ENCODE data around the gene ZNF219. TPM values are rescaled to one million over a fixed set of nuclear protein-coding genes. Genes with fewer than 3 reads are reported as not detected.

ZNF219 gene
- total RNA-seq, 1 experiment from 2014 or later, result 26.5 TPM

GRCh38 chr14:21073921-21074320 lies 24.5 kb downstream of the ZNF219 start:
- in situ Hi-C loops (cut with HindIII; ENCODE audit: low pct_unique_long_range_greater_than_20kb, low sequenced_read_pairs), result no loop called here

GRCh38 chr14:21072781-21073339 lies 25.6 kb downstream of the ZNF219 start:
- in situ Hi-C loops (cut with HindIII; ENCODE audit: low pct_unique_long_range_greater_than_20kb, low sequenced_read_pairs), result no loop called here
- no peak for DNase-seq (ENCODE audit: low read depth)

More at GRCh38 chr14:21073921-21074320, 24.5 kb downstream of the ZNF219 start:
- no peak for DNase-seq (ENCODE audit: low read depth)

- DNase-seq (ENCODE audit: low read depth), result no peak
- in situ Hi-C loops (cut with HindIII; ENCODE audit: low pct_unique_long_range_greater_than_20kb, low sequenced_read_pairs), result no loop called here
Observed at GRCh38 chr14:21072031-21072473, 26.4 kb downstream of the ZNF219 start.

GRCh38 chr14:21071225-21072030 lies 27.0 kb downstream of the ZNF219 start:
- in situ Hi-C loops (cut with HindIII; ENCODE audit: low pct_unique_long_range_greater_than_20kb, low sequenced_read_pairs), result no loop called here
- peak; percentile 77 for DNase-seq (ENCODE audit: low read depth)

GRCh38 chr14:21070610-21071224 lies 27.7 kb downstream of the ZNF219 start:
- in situ Hi-C loops (cut with HindIII; ENCODE audit: low pct_unique_long_range_greater_than_20kb, low sequenced_read_pairs), result no loop called here
- DNase-seq (ENCODE audit: low read depth), result peak; percentile 58

GRCh38 chr14:21070083-21070609 lies 28.3 kb downstream of the ZNF219 start, which contains the start of gene ARHGEF40:
TSS of gene ARHGEF40 (plus strand) at chr14:21070304. CDS start at chr14:21070397, 93 bp downstream.
- in situ Hi-C loops (cut with HindIII; ENCODE audit: low pct_unique_long_range_greater_than_20kb, low sequenced_read_pairs), result no loop called here
- peak; percentile 57 for DNase-seq (ENCODE audit: low read depth)

- DNase-seq (ENCODE audit: low read depth), result no peak
- in situ Hi-C loops (cut with HindIII; ENCODE audit: low pct_unique_long_range_greater_than_20kb, low sequenced_read_pairs), result no loop called here
Observed at GRCh38 chr14:21069388-21070082, 28.9 kb downstream of the ZNF219 start.

- no peak for DNase-seq (ENCODE audit: low read depth)
- in situ Hi-C loops (cut with HindIII; ENCODE audit: low pct_unique_long_range_greater_than_20kb, low sequenced_read_pairs), result no loop called here
Observed at GRCh38 chr14:21068521-21069387, 29.7 kb downstream of the ZNF219 start.

GRCh38 chr14:21066882-21067502 lies 31.5 kb downstream of the ZNF219 start:
- in situ Hi-C loops (cut with HindIII; ENCODE audit: low pct_unique_long_range_greater_than_20kb, low sequenced_read_pairs), result no loop called here
- no peak for DNase-seq (ENCODE audit: low read depth)

GRCh38 chr14:21063479-21063878 lies 35.0 kb downstream of the ZNF219 start:
- in situ Hi-C loops (cut with HindIII; ENCODE audit: low pct_unique_long_range_greater_than_20kb, low sequenced_read_pairs), result no loop called here

GRCh38 chr14:21061347-21061668 lies 37.1 kb downstream of the ZNF219 start:
- DNase-seq (ENCODE audit: low read depth), result no peak
- in situ Hi-C loops (cut with HindIII; ENCODE audit: low pct_unique_long_range_greater_than_20kb, low sequenced_read_pairs), result no loop called here

More at GRCh38 chr14:21063479-21063878, 35.0 kb downstream of the ZNF219 start:
- DNase-seq (ENCODE audit: low read depth), result no peak

- in situ Hi-C loops (cut with HindIII; ENCODE audit: low pct_unique_long_range_greater_than_20kb, low sequenced_read_pairs), result no loop called here
- no peak for DNase-seq (ENCODE audit: low read depth)
Observed at GRCh38 chr14:21060614-21061346, 37.7 kb downstream of the ZNF219 start.

GRCh38 chr14:21059842-21060613 lies 38.4 kb downstream of the ZNF219 start:
- DNase-seq (ENCODE audit: low read depth), result no peak
- in situ Hi-C loops (cut with HindIII; ENCODE audit: low pct_unique_long_range_greater_than_20kb, low sequenced_read_pairs), result no loop called here

GRCh38 chr14:21058903-21059302 lies 39.6 kb downstream of the ZNF219 start:
- no peak for DNase-seq (ENCODE audit: low read depth)
- in situ Hi-C loops (cut with HindIII; ENCODE audit: low pct_unique_long_range_greater_than_20kb, low sequenced_read_pairs), result no loop called here

- no peak for DNase-seq (ENCODE audit: low read depth)
- in situ Hi-C loops (cut with HindIII; ENCODE audit: low pct_unique_long_range_greater_than_20kb, low sequenced_read_pairs), result no loop called here
Observed at GRCh38 chr14:21057803-21058675, 40.4 kb downstream of the ZNF219 start, which contains the start of gene RNASE8. TSS of gene RNASE8 (plus strand) at chr14:21057822. CDS start at chr14:21057893, 71 bp downstream.
